K562 (cell line): ENCODE results near the gene AGRN. TPM values are rescaled to one million over a fixed set of nuclear protein-coding genes. Genes with fewer than 3 reads are reported as not detected.

Source experiments
- ETS2 ChIP-seq: IDR thresholded peaks from 2 replicates; pipeline ENCODE4 v1.6.1; 2016; ENCODE audit warnings: borderline replicate concordance, missing genetic modification characterization, mild to moderate bottlenecking, moderate library complexity, missing compliant biosample characterization; ENCODE audit not compliant: poor library complexity, severe bottlenecking
- FOXK2 ChIP-seq, 2 experiments: fragments of 450-650 bp; IDR thresholded peaks in 1 of 2; conservative IDR thresholded peaks in 1 of 2; 2 replicates each; pipeline ENCODE4 v1.6.1; 2016; ENCODE audit warnings: low read depth in 2 of 2, mild to moderate bottlenecking in 1 of 2
- GTF2E2 ChIP-seq: fragments of 200-800 bp; sonication (Bioruptor generic); IDR thresholded peaks from 2 replicates; pipeline ENCODE4 v1.6.1; 2016; ENCODE audit warnings: missing genetic modification characterization, missing compliant biosample characterization
- HNRNPLL ChIP-seq: fragments of 200-400 bp; formaldehyde crosslinking; IDR thresholded peaks from 2 replicates; pipeline ENCODE4 v1.6.1; 2017; ENCODE audit warnings: low read length, low read depth, mild to moderate bottlenecking; ENCODE audit not compliant: poor library complexity, severe bottlenecking
- MBD2 ChIP-seq: sonication (generic); IDR thresholded peaks from 2 replicates; pipeline ENCODE4 v1.6.1; 2016; ENCODE audit warnings: low read depth, borderline replicate concordance
- SMAD2 ChIP-seq: fragments of 150-350 bp; IDR thresholded peaks from 2 replicates; pipeline ENCODE4 v1.6.1; 2014; ENCODE audit warnings: low read depth, mild to moderate bottlenecking, low read length
- SREBF2 ChIP-seq: sonication (generic); formaldehyde crosslinking; IDR thresholded peaks from 2 replicates; pipeline ENCODE4 v1.4.0; 2020; ENCODE audit warnings: mild to moderate bottlenecking, missing genetic modification reagents
- TCFL5 ChIP-seq: fragments of 250-450 bp; sonication (Bioruptor Pico); conservative IDR thresholded peaks from 2 replicates; pipeline ENCODE4 v1.6.1; 2021; ENCODE audit warnings: mild to moderate bottlenecking, moderate library complexity, matching md5 sums
- ZBTB26 ChIP-seq: fragments of 450-650 bp; formaldehyde crosslinking; IDR thresholded peaks from 2 replicates; pipeline ENCODE4 v1.4.0; 2022; ENCODE audit warnings: missing genetic modification characterization
- ZBTB9 ChIP-seq: fragments of 450-650 bp; formaldehyde crosslinking; IDR thresholded peaks from 2 replicates; pipeline ENCODE4 v1.4.0; 2020; ENCODE audit warnings: mild to moderate bottlenecking, moderate library complexity
- ZKSCAN3 ChIP-seq: fragments of 250-450 bp; sonication (Bioruptor Pico); IDR thresholded peaks from 2 replicates; pipeline ENCODE4 v1.4.0; 2020
- polyA plus RNA-seq, 8 experiments: library from polyadenylated mRNA; depleted of rRNA in 4 of 8; stranded (reverse) in 5 of 8; unstranded in 3 of 8; fragments of >200 nt; fragmentation: Nextera tagmentation in 2 of 8; fragmentation: Illumina TruSeq in 1 of 8; extraction: Ambion mirVana in 2 of 8; extraction: Trizol in 1 of 8; gene quantifications; 2 replicates each; pipeline versions ENCODE4 v1.2.1 to v1.2.3, GENCODE V29; 2011 to 2014; ENCODE audit warnings: inconsistent platforms in 1 of 8, missing spikeins in 1 of 8
- total RNA-seq, 7 experiments: library from RNA; depleted of rRNA in 6 of 7; stranded (reverse); fragments of >200 nt in 6 of 7; fragmentation: Illumina TruSeq in 2 of 7; extraction: Trizol in 2 of 7; gene quantifications; 2 replicates each; pipeline versions ENCODE4 v1.2.1 to v1.2.3, GENCODE V29; 2011 to 2021; ENCODE audit warnings: low replicate concordance in 1 of 7
- TF ChIP-seq, protein P1 (sequence below): sonication (generic); formaldehyde crosslinking; IDR thresholded peaks from 2 replicates; pipeline ENCODE4 v1.8.0; 2022; ENCODE audit warnings: mild to moderate bottlenecking, missing genetic modification reagents
- TF ChIP-seq, protein P2 (sequence below): sonication (generic); formaldehyde crosslinking; IDR thresholded peaks from 2 replicates; pipeline ENCODE4 v1.4.0; 2020; ENCODE audit warnings: mild to moderate bottlenecking, missing genetic modification reagents
- TF ChIP-seq, protein P3 (sequence below): sonication (generic); formaldehyde crosslinking; IDR thresholded peaks from 2 replicates; pipeline ENCODE4 v1.5.0; 2020; ENCODE audit warnings: missing genetic modification reagents
- TF ChIP-seq, protein P4 (sequence below): fragments of 250-450 bp; sonication (Bioruptor Pico); IDR thresholded peaks from 2 replicates; pipeline ENCODE4 v1.4.0; 2020; ENCODE audit warnings: borderline replicate concordance
- TF ChIP-seq, protein P5 (sequence below): IDR thresholded peaks from 2 replicates; pipeline ENCODE4 v1.6.1; 2011; ENCODE audit warnings: borderline replicate concordance, low read depth, mild to moderate bottlenecking, moderate library complexity, low read length; ENCODE audit not compliant: insufficient read depth, poor library complexity, severe bottlenecking

AGRN gene
- total and polyA plus RNA-seq, 9 of the 15 experiments (the other 6 are each of a cell fraction or from before 2014, with no cell fraction given) = 0.04 to 111 (median 18.1) TPM

GRCh38 chr1:1033009-1033587, 13.2 kb downstream of the AGRN start (continued):
- TF ChIP-seq, protein P1, sequence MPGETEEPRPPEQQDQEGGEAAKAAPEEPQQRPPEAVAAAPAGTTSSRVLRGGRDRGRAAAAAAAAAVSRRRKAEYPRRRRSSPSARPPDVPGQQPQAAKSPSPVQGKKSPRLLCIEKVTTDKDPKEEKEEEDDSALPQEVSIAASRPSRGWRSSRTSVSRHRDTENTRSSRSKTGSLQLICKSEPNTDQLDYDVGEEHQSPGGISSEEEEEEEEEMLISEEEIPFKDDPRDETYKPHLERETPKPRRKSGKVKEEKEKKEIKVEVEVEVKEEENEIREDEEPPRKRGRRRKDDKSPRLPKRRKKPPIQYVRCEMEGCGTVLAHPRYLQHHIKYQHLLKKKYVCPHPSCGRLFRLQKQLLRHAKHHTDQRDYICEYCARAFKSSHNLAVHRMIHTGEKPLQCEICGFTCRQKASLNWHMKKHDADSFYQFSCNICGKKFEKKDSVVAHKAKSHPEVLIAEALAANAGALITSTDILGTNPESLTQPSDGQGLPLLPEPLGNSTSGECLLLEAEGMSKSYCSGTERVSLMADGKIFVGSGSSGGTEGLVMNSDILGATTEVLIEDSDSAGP = no peak
- TF ChIP-seq FOXK2 (conservative IDR thresholded peaks at IDR 0.05 in 1 of 2, IDR thresholded peaks at IDR 0.05 in 1 of 2; ENCODE audit: low read depth in 2 of 2) (no peak), TCFL5 (CRISPR knock-in tag) (no peak), ZBTB26 (CRISPR knock-in tag) (no peak), SREBF2 (CRISPR knock-in tag) (no peak), HNRNPLL (no peak), ZKSCAN3 (CRISPR knock-in tag) (no peak), ETS2 (tag) (no peak), MBD2 (no peak), SMAD2 (no peak), ZBTB9 (CRISPR knock-in tag) (0 out of 2 replicates have a peak, but pooled peaks have one; percentile 40), GTF2E2 (tag) (no peak)
- TF ChIP-seq, protein P2, sequence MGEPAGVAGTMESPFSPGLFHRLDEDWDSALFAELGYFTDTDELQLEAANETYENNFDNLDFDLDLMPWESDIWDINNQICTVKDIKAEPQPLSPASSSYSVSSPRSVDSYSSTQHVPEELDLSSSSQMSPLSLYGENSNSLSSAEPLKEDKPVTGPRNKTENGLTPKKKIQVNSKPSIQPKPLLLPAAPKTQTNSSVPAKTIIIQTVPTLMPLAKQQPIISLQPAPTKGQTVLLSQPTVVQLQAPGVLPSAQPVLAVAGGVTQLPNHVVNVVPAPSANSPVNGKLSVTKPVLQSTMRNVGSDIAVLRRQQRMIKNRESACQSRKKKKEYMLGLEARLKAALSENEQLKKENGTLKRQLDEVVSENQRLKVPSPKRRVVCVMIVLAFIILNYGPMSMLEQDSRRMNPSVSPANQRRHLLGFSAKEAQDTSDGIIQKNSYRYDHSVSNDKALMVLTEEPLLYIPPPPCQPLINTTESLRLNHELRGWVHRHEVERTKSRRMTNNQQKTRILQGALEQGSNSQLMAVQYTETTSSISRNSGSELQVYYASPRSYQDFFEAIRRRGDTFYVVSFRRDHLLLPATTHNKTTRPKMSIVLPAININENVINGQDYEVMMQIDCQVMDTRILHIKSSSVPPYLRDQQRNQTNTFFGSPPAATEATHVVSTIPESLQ (CRISPR knock-in tag) = no peak
- TF ChIP-seq, protein P3, sequence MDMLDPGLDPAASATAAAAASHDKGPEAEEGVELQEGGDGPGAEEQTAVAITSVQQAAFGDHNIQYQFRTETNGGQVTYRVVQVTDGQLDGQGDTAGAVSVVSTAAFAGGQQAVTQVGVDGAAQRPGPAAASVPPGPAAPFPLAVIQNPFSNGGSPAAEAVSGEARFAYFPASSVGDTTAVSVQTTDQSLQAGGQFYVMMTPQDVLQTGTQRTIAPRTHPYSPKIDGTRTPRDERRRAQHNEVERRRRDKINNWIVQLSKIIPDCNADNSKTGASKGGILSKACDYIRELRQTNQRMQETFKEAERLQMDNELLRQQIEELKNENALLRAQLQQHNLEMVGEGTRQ (CRISPR knock-in tag) = no peak
- TF ChIP-seq, protein P4, sequence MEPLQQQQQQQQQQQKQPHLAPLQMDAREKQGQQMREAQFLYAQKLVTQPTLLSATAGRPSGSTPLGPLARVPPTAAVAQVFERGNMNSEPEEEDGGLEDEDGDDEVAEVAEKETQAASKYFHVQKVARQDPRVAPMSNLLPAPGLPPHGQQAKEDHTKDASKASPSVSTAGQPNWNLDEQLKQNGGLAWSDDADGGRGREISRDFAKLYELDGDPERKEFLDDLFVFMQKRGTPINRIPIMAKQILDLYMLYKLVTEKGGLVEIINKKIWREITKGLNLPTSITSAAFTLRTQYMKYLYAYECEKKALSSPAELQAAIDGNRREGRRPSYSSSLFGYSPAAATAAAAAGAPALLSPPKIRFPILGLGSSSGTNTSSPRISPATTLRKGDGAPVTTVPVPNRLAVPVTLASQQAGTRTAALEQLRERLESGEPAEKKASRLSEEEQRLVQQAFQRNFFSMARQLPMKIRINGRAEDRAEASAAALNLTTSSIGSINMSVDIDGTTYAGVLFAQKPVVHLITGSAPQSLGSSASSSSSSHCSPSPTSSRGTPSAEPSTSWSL = no peak
- TF ChIP-seq, protein P5, sequence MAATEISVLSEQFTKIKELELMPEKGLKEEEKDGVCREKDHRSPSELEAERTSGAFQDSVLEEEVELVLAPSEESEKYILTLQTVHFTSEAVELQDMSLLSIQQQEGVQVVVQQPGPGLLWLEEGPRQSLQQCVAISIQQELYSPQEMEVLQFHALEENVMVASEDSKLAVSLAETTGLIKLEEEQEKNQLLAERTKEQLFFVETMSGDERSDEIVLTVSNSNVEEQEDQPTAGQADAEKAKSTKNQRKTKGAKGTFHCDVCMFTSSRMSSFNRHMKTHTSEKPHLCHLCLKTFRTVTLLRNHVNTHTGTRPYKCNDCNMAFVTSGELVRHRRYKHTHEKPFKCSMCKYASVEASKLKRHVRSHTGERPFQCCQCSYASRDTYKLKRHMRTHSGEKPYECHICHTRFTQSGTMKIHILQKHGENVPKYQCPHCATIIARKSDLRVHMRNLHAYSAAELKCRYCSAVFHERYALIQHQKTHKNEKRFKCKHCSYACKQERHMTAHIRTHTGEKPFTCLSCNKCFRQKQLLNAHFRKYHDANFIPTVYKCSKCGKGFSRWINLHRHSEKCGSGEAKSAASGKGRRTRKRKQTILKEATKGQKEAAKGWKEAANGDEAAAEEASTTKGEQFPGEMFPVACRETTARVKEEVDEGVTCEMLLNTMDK = peak; percentile 60
